GM12872 (cell line): ENCODE results near the gene IPO11.

Experiments used
- CTCF ChIP-seq: IDR thresholded peaks from 3 replicates; pipeline ENCODE4 v1.5.1; 2011; ENCODE audit warnings: low read depth, mild to moderate bottlenecking, low read length, moderate library complexity; ENCODE audit not compliant: insufficient read depth

The IPO11 gene

GRCh38 chr5:62626534-62626933, 214.0 kb downstream of the IPO11 start:
- no peak for TF ChIP-seq CTCF

- TF ChIP-seq CTCF = no peak
Observed at GRCh38 chr5:62627121-62627520, 214.6 kb downstream of the IPO11 start.

- no peak for TF ChIP-seq CTCF
Observed at GRCh38 chr5:62627901-62628300, 215.3 kb downstream of the IPO11 start.

GRCh38 chr5:62631909-62632580, 219.5 kb downstream of the IPO11 start:
- TF ChIP-seq CTCF = no peak

- TF ChIP-seq CTCF = no peak
Observed at GRCh38 chr5:62633243-62633642, 220.7 kb downstream of the IPO11 start.

- TF ChIP-seq CTCF = no peak
Observed at GRCh38 chr5:62640446-62640845, 227.9 kb downstream of the IPO11 start.

GRCh38 chr5:62642468-62642867, 229.9 kb downstream of the IPO11 start:
- TF ChIP-seq CTCF = no peak
